ENCODE results near the gene SCFD2.

SCFD2 gene

GRCh38 chr4:52945326-52945898, 420.4 kb downstream of the SCFD2 start:
- no peak for DNase-seq

GRCh38 chr4:52943677-52944076, 422.2 kb downstream of the SCFD2 start:
- DNase-seq, result no peak

GRCh38 chr4:52942936-52943335, 422.9 kb downstream of the SCFD2 start:
- no peak for DNase-seq

- DNase-seq, result no peak
Observed at GRCh38 chr4:52941450-52941849, 424.4 kb downstream of the SCFD2 start.

GRCh38 chr4:52939739-52940138, 426.1 kb downstream of the SCFD2 start:
- no peak for DNase-seq

GRCh38 chr4:52939325-52939724, 426.5 kb downstream of the SCFD2 start:
- DNase-seq, result no peak

GRCh38 chr4:52937829-52938228, 428.0 kb downstream of the SCFD2 start:
- no peak for DNase-seq

GRCh38 chr4:52936729-52937128, 429.1 kb downstream of the SCFD2 start:
- DNase-seq, result no peak

GRCh38 chr4:52935317-52935716, 430.5 kb downstream of the SCFD2 start:
- DNase-seq, result no peak

GRCh38 chr4:52933738-52934137, 432.1 kb downstream of the SCFD2 start:
- DNase-seq, result no peak

GRCh38 chr4:52932591-52933470, 433.0 kb downstream of the SCFD2 start:
- DNase-seq, result no peak

- DNase-seq, result no peak
Observed at GRCh38 chr4:52931243-52931642, 434.6 kb downstream of the SCFD2 start.

- no peak for DNase-seq
Observed at GRCh38 chr4:52926196-52926974, 439.5 kb downstream of the SCFD2 start.

GRCh38 chr4:52925531-52925968, 440.3 kb downstream of the SCFD2 start:
- DNase-seq, result no peak

GRCh38 chr4:52919461-52919860, 446.4 kb downstream of the SCFD2 start:
- no peak for DNase-seq

- no peak for DNase-seq
Observed at GRCh38 chr4:52917817-52918216, 448.0 kb downstream of the SCFD2 start.

GRCh38 chr4:52915730-52916300, 450.0 kb downstream of the SCFD2 start:
- DNase-seq, result no peak

- DNase-seq, result no peak
Observed at GRCh38 chr4:52915191-52915590, 450.7 kb downstream of the SCFD2 start.

GRCh38 chr4:52914051-52914605, 451.7 kb downstream of the SCFD2 start:
- no peak for DNase-seq

- no peak for DNase-seq
Observed at GRCh38 chr4:52912608-52913007, 453.3 kb downstream of the SCFD2 start.

GRCh38 chr4:52911684-52912294, 454.1 kb downstream of the SCFD2 start:
- peak; percentile 19 for DNase-seq

- no peak for DNase-seq
Observed at GRCh38 chr4:52910115-52910514, 455.7 kb downstream of the SCFD2 start.

GRCh38 chr4:52907510-52907909, 458.4 kb downstream of the SCFD2 start:
- DNase-seq, result no peak
